ENCODE measurements around the gene C4A.
"Not testable (repeated sequence)": the region's sequence is repeated elsewhere in the genome, so short reads cannot be mapped to it uniquely, and the experiment has no call there.

- not testable (repeated sequence) for TF ChIP-seq CTCF (IDR thresholded peaks at IDR 0.05); EP300 (IDR thresholded peaks at IDR 0.05); POLR2A (IDR thresholded peaks at IDR 0.05; ENCODE audit: low read depth); POLR2AphosphoS5 (IDR thresholded peaks at IDR 0.05)
Observed at GRCh38 chr6:32010856-32011530, 29.1 kb downstream of the C4A start.

All from esophagus muscularis mucosa (tissue), 4 donors.